GM20431 (cell line): ENCODE results near the gene EIF4B.

Source experiments
- in situ Hi-C: fragments of 300-500 bp; cut with MseI, MboI; formaldehyde crosslinking; loops from one replicate; pipeline ENCODE4 v1.15.0; 2020; ENCODE audit warnings: low sequenced_read_pairs; ENCODE audit not compliant: unreplicated experiment

Gene EIF4B, protein sequence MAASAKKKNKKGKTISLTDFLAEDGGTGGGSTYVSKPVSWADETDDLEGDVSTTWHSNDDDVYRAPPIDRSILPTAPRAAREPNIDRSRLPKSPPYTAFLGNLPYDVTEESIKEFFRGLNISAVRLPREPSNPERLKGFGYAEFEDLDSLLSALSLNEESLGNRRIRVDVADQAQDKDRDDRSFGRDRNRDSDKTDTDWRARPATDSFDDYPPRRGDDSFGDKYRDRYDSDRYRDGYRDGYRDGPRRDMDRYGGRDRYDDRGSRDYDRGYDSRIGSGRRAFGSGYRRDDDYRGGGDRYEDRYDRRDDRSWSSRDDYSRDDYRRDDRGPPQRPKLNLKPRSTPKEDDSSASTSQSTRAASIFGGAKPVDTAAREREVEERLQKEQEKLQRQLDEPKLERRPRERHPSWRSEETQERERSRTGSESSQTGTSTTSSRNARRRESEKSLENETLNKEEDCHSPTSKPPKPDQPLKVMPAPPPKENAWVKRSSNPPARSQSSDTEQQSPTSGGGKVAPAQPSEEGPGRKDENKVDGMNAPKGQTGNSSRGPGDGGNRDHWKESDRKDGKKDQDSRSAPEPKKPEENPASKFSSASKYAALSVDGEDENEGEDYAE

DNA sequence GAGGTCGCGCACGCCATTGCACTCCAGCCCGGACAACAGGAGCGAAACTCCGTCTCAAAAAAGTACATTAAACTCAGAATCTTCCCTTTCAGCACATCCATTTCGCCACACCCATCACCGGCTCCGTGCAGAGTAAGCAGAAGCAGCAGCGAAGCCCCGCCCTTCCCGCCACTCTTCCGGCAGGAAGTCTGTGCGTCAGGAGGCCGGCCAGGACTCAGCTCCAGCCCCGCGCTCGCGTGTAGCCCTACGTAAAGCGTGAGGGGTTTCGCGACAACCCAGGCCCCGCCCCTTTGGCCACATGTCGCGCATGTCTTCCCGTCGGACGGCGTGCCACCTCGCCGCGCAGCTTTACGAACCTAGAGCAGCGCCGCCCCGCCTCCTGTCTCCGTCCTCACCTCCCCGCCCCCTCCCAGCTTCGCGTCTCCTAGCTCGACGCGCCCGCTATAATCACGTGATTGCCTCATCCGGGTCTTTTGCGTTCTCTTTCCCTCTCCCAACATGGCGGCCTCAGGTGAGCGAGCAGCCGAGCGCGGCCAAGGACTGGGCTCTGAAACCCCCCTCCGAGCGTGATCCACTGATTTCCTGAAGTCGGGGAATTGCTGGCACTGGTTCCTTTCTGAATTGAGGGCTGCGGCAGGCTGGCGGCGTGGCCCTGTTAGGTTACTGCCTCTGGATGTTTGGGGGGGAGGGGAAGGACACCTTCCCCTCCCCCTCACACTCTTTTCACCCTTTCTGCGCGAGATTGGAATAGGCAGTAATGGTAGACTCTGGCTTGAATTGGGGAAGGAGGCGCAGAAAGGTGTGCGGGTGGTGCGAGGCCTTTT lies at the start of gene EIF4B:
Gene EIF4B (plus strand): TSS at position 471 of the 824 bp plus-strand sequence. CDS start 28 bp downstream, at position 499.
- in situ Hi-C loops, result no loop called here

DNA sequence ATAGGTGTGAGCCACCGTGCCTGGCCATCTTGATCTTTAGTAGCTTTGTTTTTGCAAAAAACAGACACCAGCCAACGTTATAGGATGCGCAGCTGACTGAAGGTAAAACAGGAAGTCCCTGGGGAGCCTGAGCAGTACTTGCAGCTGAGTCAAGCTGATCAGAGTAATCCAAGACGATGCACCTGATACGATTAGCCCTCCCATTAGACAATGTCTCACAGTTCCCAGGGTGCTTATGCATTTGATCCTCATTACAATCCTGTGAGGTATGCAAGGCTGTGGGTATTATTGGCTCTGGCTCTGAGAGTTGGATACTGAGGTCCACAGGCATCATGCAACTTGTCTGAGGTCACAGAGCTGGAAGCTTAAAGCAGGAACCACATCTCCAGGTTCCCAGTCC lies 49.3 kb upstream of the EIF4B start:
- in situ Hi-C loops, result no loop called here

DNA sequence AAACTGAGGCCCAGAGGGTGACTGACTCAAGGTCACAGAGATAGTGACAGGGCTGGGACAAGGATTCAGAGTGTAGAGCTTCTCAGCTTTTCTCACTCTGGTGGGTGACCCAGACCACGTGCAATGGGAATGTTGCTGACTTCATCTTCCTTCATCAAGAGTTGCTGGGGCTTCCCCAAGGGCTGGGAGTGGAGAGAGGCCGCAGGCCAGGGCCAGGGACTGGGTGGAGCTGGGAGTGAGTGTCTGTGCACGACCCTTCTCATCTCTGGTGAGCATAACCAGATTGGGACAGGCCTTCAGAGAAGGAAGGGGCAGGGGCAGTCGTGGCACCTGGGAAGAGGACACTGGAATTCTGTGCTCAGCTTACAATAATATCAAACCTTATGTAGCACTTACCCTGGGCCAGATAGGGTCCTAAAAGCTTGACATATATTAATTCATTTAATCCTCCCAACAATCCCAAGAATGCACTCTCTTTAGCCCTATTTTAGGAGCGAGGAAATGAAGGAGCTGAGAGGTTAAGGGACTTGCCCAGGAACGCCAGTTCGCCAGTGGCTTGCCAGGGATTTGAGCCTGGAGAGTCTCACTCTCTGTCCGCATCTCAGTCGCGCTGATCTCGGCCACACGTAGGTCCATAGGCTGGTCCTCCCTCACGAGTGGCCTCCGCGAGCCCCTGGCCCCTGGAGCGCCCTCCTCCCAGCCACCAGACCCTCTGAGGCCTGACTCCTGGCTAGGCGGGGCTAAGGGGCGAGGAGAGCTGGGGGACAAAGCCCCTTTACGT lies 41.5 kb upstream of the EIF4B start:
- in situ Hi-C loops, result no loop called here

DNA sequence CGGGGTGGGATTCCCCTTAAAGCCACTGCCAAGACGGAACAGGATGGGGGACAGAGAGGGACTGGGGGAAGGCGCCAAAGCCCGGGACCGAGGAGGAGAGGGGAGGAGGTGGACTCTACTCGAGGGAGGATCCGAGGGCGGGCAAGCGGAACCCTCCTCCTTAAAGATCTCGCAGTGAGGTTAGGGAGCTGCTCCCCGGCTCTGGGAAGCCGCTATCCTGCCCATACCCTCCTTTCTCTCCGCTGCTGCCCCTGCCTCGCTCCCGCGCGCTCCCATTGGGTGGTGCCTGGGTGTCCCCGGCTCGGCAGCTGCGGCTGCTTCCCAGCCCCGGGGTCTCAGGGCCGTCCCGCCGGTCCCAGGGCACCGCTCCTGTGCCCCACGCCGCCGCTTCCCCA lies 40.9 kb upstream of the EIF4B start:
- in situ Hi-C loops, result no loop called here

DNA sequence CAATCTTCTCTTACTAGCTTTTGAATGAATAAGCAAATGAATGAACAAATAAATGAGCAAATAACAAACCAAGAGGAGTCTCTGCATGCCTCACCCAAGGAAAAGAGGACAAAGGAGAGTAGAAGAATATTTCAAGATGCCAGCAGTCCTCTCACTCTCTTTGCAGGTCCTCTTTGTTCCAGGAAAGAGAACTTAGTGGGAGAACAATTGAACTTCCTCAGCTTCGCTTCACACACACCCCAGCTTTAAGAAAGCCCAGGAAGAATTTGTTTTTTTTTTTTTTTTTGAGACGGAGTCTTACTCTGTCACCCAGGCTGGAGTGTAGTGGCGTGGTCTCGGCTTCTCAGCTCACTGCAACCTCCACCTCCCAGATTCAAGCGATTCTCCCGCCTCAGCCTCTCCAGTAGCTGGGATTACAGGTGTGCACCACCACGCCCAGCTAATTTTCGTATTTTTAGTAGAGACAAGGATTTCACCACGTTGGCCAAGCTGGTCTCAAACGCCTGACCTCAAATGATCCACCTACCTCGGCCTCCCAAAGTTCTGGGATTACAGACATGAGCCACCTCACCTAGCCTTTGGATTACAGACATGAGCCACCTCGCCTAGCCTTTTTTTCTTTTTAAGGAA lies 37.0 kb upstream of the EIF4B start:
- in situ Hi-C loops, result no loop called here

DNA sequence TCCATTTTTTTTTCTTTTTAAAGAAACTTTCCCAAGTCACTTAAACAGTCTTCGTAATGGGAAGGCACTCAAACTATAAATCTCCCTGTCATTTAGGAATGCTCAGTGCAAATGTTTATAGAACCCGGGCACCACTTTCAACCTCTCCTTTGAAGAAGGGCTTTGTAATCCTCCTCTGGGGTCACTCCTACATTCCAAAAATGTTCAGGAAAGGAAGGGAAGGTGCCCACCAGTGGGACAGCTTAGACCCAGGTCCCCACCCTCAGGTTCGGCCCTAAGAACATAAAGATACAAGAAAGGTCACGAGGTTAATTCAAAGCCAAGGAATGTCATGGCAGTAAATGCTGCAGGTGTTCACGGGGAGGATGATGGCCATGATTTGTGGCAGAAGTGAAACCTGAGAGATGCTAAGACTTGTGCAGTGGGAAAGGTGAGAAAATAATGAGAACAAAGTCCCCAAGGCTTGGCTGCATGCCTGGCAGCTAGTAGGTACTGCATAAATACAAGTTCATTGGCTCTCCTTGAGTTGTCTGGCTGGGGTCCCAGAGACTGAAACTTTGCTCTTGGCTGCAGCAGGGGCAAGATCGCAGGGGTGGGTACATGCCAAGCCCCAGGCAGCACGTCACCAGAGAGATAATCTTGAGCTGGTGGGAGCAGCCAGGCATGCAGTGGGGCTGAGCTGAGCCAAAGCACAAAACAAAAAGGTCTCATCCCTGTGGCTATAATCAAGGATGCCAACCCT lies 36.3 kb upstream of the EIF4B start:
- in situ Hi-C loops, result no loop called here

DNA sequence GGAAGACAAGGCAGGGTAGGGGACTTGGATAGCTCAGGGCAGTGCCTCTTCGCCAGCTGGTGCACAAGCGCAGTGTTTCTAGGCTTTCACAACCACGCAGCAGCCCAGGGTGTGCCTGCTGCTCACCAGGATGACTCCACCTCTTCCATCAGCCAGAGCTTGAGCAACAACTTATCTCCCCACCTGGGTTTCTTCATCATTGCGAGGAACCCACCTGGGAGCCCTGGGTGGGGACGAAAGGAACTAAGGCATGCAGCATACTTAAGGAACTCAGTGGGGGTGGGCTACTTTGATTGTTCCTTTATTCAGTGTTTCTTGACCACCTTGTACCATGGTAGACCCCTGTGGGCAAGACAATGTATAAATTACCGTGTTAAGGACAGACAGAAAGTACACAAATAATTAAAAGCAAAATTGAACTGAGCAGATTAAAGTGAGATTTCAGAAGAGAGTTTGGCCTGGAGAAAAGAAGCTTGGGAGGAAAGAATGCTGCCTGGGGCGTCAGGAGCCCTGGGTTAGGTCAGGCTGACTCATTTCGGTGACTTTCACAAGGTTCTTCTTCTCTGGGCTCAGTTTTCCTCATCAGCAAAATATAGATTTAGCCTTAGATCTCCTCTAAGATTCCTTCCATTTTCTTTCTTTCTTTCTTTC lies 34.5 kb upstream of the EIF4B start:
- in situ Hi-C loops, result no loop called here

DNA sequence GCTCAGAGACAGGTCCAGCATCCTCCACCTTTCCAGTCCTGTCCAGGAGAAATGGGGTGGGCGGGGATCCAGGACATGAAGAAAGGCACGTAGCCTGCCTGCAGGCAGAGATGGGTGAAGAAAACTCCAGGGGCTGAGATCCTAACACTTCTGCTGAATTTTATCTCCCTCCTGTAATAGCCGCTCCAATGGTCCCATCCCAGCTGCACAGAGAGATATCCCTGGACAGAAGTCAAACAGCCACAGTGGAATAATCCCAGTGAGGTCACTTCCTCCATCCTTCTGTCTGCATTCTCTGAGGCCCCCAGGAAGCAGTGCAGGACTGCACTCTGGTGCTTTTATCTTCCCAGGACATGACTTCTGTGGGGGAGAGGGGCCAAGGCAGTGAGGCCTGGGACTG lies 31.1 kb upstream of the EIF4B start:
- in situ Hi-C loops, result loop anchor here (25.0 kb wide), 2 partner anchors 388 to 613 kb away; partner anchors contain the start of gene KRT85

DNA sequence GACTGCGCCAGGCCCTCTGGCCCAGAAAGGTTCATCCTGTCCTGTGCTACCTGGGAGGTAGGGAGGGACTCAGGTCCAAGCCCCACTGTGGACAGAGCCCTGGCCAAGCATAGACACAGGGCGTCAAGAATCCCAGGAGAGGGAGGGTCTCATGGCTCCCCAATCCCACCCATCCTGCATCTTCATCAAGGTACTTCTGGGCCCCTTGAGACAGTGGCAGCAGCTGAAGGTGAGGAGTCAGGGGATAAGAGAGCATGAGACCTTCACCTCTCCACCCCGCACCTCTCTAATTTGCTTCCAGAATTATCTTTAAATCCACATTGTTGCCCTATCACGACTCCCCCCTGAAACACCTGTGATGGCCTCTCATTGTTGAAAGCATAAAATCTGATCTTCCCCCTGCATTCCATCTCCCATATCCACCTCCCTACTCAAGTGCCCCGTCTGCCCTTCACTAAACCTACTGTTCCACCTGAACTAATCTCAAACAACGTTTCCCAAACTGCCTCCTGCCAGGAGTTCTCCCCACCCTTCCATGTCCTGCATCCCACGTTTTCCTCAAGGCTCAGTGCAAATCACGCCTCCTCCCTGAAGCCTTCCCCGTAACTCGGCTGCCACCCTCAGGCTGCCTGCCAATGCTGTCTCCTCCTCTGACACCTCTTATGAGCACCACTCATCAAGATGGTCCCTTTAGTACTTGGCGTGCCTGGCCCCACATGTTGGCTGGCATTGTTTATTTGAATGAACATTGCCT lies 30.3 kb upstream of the EIF4B start:
- in situ Hi-C loops, result loop anchor here (25.0 kb wide), 2 partner anchors 389 to 614 kb away; partner anchors contain the start of gene KRT85

DNA sequence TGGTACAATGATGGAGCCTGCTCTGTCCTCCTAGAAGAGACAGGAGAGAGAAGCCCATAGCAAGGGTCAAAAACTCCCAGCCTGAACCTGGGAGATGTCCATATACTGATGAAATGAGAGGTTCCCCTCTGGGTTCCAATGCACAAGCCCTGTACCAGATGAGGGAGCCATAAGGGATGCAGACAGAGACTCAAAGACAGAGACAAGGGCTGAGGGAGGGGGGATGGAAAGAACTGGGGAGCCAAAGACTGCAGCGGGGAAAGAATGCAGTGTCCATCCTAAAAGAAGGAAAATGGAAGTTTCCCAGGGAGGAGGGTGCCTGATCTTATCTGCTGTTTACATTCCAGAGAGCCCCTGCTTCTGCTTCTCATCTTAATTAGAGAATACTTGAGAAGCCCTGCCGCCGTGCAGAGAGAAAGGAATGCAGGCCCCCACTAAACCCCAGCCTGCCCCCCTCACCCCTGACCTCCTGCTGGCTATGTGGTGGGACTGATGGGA lies 29.6 kb upstream of the EIF4B start:
- in situ Hi-C loops, result loop anchor here (25.0 kb wide), 2 partner anchors 389 to 614 kb away; partner anchors contain the start of gene KRT85

DNA sequence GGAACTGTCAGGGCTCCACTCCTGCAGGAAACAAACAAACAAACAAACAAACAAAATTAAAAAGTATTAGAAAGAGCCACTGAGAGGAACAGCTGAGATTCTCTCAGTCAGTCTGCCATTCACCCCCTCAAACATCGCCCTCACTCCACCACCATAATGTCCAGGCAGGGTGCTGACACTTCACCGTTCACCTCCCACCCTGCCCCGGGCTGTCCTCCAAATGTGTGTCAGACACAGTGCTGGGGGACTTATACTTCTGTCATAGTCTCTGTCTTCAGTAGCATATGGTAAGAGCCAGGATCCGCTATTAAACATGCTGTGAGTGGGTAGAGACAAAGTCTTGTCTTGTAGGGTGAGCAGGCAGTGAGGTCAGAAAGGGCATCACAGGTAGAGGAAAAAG lies 29.1 kb upstream of the EIF4B start:
- in situ Hi-C loops, result loop anchor here (25.0 kb wide), 2 partner anchors 390 to 615 kb away; partner anchors contain the start of gene KRT85

DNA sequence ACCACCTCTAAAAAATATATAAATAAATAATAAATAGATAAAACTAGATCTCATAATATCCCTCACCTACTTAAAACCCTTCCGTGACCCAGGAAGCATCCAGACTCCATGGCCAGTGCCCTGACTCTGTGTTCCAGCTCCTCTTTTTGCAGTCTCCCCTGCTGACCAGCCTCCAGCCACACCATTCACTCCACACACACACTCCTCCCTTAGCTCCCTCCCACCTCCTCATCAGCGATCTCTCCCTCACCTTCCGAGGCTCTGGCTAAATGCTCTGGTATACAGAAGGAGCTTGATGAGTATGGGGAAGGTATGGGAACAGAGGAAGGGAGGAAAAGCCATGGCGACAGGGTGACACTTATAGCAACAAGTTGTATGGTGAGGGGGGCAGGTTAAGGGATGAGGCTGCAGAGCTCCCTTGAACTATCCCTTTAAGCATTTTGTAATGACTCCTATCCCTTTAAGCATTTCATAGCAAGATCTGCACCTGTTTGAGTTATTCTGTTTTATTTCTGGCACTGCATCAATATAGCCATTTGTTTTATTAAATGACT lies 26.1 kb upstream of the EIF4B start:
- in situ Hi-C loops, result loop anchor here (5.0 to 25.0 kb wide), 3 partner anchors 98 to 618 kb away; partner anchors contain the start of gene KRT85

DNA sequence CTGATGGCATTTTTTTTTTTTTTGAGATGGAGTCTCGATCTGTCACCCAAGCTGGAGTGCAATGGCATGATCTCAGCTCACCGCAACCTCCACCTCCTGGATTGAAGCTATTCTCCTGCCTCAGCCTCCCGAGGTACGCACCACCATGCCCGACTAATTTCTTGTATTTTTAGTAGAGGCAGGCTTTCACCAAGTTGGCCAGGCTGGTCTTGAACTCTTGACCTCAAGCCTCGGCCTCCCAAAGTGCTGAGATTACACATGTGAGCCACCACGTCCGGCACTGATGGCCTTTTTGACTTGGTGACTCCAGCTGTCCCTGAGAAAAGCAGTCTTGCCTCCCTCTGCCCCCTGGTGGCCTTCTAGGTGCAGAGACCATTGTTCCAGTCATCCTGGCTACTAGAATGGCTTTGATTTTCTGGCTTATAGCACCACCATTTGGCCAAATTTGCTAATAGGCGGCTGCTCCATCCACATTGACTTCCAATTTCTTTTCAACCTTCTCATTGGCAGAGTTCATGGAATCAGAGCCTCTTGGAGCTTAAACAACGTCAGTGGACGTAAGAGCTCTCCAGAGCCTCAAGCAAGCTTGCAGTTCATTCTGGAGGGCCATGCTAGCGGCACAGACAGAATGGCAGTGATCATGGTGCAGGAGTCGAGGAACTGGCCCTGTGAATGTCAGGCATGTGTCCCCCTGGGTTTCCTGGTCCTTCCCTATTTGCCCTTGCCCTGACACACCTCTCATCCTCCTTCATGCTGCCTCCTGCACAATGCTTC lies 25.4 kb upstream of the EIF4B start:
- in situ Hi-C loops, result loop anchor here (5.0 to 25.0 kb wide), 3 partner anchors 99 to 619 kb away; partner anchors contain the start of gene KRT85

DNA sequence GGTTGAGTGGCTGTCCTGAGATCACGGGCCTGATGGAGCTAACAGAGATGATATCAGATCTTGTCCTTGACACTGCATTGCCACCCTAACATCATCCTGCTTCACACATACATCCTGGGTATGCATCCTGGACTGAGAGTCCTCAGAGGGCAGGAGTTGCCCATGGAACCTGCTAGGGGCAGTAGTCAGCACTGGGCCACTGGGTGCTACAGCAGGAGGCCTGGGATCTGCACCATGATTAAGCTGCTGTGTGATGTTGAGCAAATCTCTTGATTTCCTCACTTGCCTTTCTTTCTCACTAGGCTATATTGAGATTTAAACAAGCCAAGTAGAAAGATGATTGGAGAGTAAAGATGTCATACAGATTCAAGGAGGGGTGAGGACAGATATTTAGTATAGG lies 22.1 kb upstream of the EIF4B start:
- in situ Hi-C loops, result loop anchor here (5.0 to 25.0 kb wide), 3 partner anchors 102 to 622 kb away; partner anchors contain the start of gene KRT85

DNA sequence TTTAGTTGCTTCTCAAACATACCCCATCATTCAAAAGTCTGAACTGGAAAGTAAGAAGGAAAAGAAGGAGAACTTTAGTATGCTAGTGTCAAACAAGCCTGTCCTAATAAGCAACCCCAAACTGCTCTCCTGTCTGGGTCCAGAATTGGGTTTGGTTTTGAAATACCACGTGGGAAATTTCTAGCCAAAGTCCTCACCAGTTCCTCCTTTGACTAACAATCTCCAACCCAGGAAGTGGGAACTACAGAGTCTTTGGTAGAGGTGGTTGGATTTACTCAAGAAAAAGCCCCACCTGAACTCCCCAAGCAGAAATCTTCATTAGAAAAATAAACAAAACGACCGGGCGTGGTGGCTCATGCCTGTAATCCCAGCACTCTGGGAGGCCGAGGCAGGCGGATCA lies 17.4 kb upstream of the EIF4B start:
- in situ Hi-C loops, result loop anchor here (25.0 kb wide), 2 partner anchors 402 to 627 kb away; partner anchors contain the start of gene KRT85

DNA sequence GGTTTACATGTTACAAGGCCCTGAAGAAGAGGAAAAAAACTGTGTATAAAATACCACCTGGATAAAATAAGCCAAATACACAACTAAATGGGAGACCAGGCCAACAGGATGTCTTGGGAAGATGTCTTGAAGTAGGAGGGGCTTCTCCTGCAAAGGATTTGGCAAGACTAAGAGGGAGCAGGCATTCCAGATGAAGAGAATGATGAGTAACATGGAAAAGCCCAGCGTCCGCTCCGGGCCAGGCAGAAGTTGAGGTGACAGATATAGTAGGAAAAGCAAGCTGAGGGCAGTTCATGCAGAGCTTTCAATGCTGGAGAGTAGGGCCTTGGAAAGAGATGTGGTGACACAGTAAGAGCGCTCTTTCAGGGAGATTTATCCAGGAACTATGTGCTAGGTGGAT lies 16.1 kb upstream of the EIF4B start:
- in situ Hi-C loops, result loop anchor here (25.0 kb wide), 2 partner anchors 403 to 628 kb away; partner anchors contain the start of gene KRT85
